Stimulated activated CD8-positive, alpha-beta memory T cell treated with anti-CD3 and anti-CD28 coated beads, Interleukin-7, amount 100 ng/mL, for 1 hour (primary cell): ENCODE measurements around the gene CACNB4.

ENCODE experiments used
- DNase-seq, 2 donors: peaks; one replicate each; pipeline ENCODE4 v3.0.0-alpha.2; 2020; ENCODE audit warnings: low read depth in 2 of 2

Gene CACNB4

GRCh38 chr2:151789055-151789834 lies 309.6 kb downstream of the CACNB4 start:
- no peak for DNase-seq

DNA sequence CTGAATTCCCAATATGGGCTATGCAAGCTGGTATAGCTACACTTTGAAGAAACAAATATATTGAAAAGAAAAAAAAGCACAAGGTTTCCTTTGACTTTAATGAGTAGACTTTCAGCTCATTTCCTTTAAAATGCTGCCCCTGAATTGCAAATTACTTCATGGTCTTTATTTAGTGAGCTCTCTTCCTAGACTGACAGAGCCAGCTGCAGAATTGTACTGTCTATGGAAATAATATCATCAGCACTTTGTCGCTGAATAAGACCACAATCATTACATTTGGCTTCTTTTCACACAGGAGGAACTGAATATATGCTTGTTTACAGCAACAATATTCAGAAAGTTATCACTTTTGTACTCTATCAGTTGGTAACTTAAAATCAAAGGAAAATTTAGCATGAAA lies 312.4 kb downstream of the CACNB4 start:
- DNase-seq, result no peak

- no peak for DNase-seq
Measured at GRCh38 chr2:151786077-151786476, 312.8 kb downstream of the CACNB4 start.

GRCh38 chr2:151783133-151783520 lies 315.7 kb downstream of the CACNB4 start:
- DNase-seq, result no peak
